Epithelial cell of esophagus (primary cell): ENCODE results near the gene SLC35F3.

Experiments
- DNase-seq: peaks from one replicate; pipeline ENCODE4 v3.0.0; 2010; ENCODE audit warnings: low read depth
- H3K4me3 ChIP-seq: 2 replicates; pipeline ENCODE4 v1.5.1; 2011; ENCODE audit warnings: mild to moderate bottlenecking, low read length, control low read depth
- TF ChIP-seq, protein P1 (sequence below): IDR thresholded peaks from 2 replicates; pipeline ENCODE4 v1.5.1; 2011; ENCODE audit warnings: low read depth, mild to moderate bottlenecking, low read length, control low read depth, inconsistent platforms; ENCODE audit not compliant: insufficient read depth; ENCODE audit errors: missing control alignments

Gene SLC35F3

DNA sequence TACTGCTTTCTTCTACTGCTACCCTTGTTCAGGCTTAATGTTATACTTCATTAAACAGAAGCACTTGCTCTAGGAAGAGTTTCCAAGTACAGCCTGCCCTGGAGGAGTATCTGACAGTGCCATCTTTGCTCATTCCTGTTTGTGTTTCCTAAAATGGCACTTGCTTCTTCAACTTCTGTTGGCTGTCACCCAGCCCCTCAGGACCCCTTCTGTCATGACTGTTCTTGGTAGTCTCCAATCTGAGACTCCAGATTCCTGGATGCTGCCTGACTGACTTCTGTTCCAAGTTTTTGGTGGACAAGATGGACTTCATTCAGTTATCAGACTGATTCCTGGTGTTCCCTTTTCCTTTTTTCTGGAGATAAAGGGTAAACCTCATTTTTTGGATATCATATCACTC lies 104.1 kb downstream of the SLC35F3 start:
- no peak for DNase-seq
- H3K4me3 ChIP-seq: no peak overlapping the region
- TF ChIP-seq, protein P1, sequence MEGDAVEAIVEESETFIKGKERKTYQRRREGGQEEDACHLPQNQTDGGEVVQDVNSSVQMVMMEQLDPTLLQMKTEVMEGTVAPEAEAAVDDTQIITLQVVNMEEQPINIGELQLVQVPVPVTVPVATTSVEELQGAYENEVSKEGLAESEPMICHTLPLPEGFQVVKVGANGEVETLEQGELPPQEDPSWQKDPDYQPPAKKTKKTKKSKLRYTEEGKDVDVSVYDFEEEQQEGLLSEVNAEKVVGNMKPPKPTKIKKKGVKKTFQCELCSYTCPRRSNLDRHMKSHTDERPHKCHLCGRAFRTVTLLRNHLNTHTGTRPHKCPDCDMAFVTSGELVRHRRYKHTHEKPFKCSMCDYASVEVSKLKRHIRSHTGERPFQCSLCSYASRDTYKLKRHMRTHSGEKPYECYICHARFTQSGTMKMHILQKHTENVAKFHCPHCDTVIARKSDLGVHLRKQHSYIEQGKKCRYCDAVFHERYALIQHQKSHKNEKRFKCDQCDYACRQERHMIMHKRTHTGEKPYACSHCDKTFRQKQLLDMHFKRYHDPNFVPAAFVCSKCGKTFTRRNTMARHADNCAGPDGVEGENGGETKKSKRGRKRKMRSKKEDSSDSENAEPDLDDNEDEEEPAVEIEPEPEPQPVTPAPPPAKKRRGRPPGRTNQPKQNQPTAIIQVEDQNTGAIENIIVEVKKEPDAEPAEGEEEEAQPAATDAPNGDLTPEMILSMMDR: no peak

DNA sequence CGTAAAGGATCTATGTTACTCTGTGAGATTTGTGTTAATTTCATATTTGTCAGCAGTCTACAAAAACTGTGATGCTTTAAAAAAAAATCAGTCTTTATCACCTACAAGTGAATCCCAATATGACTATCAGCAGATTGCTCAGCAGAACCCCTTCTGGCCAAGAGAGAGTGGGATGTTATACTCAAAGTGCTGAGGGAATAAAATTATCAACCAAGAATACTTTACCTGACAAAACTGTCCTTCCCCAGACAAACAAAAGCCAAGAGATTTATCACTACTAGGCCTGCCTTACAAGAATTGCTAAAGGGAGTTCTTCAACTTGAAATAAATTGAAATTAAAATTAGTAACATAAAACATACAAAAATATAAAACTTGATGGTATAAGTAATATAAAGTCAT lies 105.2 kb downstream of the SLC35F3 start:
- no peak for DNase-seq
- H3K4me3 ChIP-seq: no peak overlapping the region
- TF ChIP-seq, protein P1: no peak

DNA sequence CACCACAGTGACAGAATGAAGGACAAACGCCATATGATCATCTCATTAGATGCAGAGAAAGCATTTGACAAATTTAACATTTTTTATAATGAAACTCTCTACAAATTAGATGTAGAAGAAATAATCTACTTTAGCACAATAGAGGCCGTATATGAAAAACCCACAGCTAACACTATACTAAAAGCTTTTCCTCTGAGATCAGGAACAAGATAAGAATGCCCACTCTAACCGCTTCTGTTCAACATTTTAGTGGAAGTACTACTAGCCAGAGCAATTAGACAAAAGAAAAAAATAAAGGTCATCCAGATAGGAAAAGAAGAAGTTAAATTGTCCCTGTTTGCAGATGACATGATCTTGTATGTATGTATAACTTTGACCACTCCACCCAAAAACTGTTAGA lies 109.7 kb downstream of the SLC35F3 start:
- TF ChIP-seq, protein P1: no peak
- DNase-seq: no peak
- no peak overlapping the region for H3K4me3 ChIP-seq

DNA sequence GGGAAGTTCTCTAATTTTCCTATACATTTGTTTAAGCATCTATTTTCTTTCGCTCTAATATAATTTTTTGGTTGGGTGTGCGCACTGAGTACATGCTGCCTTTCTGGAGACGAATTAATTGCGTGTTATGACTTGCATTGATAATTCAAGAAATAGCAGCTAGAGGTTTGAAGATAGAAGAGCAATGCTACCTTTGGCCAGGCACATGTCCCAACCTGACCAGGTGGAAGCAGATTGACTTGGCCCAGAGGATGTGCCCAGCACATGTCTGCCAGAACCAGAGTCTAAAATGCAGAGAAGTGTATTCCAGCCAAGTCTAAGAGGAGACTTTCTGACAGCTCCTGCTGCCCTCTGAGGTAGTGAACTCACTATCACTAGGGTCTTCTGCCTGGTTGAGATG lies 114.3 kb downstream of the SLC35F3 start:
- TF ChIP-seq, protein P1: no peak
- no peak overlapping the region for H3K4me3 ChIP-seq
- DNase-seq: peak; percentile 69

DNA sequence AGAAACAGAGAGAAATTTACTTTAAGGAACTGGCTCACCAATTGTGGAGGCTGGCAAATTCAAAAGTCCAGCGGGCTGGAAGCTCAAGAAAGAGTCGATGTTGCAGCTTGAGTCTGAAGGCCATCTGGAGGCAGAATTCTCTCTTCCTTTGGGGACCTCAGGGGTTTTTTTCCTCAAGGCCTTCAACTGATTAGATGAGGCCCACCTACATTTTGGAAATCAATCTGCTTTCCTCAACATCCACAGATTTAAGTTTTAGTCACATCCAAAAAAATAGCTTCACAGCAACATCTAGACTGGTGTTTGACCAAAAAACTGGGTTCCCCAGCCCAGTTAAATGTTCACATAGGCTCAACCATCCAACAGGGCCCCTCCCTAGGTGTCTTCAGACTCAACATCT lies 114.9 kb downstream of the SLC35F3 start:
- TF ChIP-seq, protein P1: no peak
- no peak for DNase-seq
- no peak overlapping the region for H3K4me3 ChIP-seq

DNA sequence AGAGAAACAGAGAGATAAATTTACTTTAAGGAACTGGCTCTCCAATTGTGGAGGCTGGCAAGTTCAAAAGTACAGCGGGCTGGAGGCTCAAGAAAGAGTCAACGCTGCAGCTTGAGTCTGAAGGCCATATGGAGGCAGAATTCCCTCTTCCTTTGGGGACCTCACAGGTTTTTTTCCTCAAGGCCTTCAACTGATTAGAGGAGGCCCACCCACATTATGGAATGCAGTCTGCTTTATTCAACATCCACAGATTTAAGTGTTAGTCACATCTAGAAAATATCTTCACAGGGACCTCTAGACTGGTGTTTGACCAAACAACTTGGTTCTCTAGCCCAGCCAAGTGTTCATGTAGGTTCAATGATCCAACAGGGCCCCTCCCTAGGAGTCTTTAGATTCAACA lies 117.8 kb downstream of the SLC35F3 start:
- H3K4me3 ChIP-seq: no peak overlapping the region
- DNase-seq: no peak
- TF ChIP-seq, protein P1: no peak

DNA sequence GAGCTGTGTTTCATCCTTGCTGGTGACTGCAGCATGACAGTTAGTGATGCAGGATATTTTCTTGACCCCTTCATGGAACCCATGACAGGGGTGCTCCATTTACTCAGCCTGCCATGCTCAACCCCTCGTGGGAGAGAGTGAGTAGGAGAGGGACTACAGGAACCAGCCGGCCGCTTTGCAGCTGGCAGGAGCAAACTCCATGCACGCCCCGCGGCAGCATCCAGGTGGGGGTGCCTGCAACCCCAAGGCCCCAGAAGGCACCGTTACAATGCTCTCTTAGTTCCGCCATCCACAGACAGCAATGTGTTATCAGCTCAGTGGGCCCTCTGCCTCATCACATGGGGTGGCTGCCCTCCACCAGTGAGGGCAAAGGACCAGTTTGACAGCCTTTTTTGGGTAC lies 135.1 kb downstream of the SLC35F3 start:
- H3K4me3 ChIP-seq: no peak overlapping the region
- TF ChIP-seq, protein P1: no peak
- no peak for DNase-seq
